22Rv1 (cell line): ENCODE data around the gene HNRNPL.
"Not testable (repeated sequence)": the region's sequence is repeated elsewhere in the genome, so short reads cannot be mapped to it uniquely, and the experiment has no call there.

Experiments used
- H3K27ac ChIP-seq: fragments of 450-650 bp; 2 replicates; pipeline ENCODE4 v1.5.1; 2017
- CTCF ChIP-seq: fragments of 450-650 bp; IDR thresholded peaks from 2 replicates; pipeline ENCODE4 v1.5.1; 2017; ENCODE audit warnings: mild to moderate bottlenecking
- ZFX ChIP-seq: fragments of 450-650 bp; IDR thresholded peaks from 2 replicates; pipeline ENCODE4 v1.6.1; 2017; ENCODE audit warnings: antibody characterized with exemption, borderline replicate concordance

The HNRNPL gene

DNA sequence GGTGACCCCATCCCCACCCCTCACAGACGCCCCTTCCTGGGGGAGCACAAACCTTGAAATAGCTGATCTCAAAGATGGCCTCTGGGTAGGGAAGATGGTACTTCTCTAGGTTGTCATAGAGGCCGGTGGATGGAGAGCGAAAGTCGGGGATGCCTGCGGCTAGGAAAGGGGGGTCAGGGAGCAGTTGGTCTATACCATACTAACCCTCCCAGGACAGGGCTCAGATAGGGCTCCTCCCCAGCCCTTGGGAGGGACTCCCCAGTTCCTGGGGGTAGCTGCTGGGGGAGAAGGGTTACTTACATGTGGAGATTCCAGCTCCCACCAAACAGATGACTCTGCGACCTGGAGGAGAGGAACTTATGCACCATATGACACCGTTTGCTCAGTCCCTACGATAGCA, 40.0 kb upstream of the HNRNPL start:
- TF ChIP-seq ZFX, result no peak
- TF ChIP-seq CTCF, result no peak
- no peak overlapping the region for H3K27ac ChIP-seq

DNA sequence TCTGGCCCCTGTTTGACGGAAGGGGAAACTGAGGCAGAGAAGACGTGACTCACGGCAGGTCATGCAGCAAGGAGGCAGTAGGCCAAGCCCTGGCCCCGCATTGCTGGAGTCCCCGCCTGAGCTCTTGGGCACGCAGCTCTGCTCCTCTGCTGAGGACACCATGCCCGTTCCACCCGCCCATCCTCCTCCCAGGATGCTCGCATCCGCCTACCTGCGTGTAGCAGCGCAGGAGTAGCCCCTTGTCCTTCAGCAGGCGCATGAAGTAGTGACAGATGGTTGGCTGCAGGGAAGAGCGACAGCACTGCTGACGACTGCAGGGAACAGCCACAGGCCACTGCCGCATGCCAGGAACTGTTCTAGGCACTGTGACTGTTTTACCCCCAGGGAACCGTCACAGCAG, 39.1 kb upstream of the HNRNPL start:
- no peak for TF ChIP-seq ZFX
- TF ChIP-seq CTCF, result no peak
- no peak overlapping the region for H3K27ac ChIP-seq

- H3K27ac ChIP-seq, result not testable (repeated sequence)
These were observed 34.9 kb upstream of the HNRNPL start for GRCh38 chr19:38884691-38885090.

GRCh38 chr19:38883286-38883685, 33.5 kb upstream of the HNRNPL start:
- H3K27ac ChIP-seq, result no peak overlapping the region
- no peak for TF ChIP-seq CTCF
- no peak for TF ChIP-seq ZFX

- no peak overlapping the region for H3K27ac ChIP-seq
- TF ChIP-seq CTCF, result no peak
- TF ChIP-seq ZFX, result no peak
These were observed 31.3 kb upstream of the HNRNPL start for GRCh38 chr19:38880882-38881609.

DNA sequence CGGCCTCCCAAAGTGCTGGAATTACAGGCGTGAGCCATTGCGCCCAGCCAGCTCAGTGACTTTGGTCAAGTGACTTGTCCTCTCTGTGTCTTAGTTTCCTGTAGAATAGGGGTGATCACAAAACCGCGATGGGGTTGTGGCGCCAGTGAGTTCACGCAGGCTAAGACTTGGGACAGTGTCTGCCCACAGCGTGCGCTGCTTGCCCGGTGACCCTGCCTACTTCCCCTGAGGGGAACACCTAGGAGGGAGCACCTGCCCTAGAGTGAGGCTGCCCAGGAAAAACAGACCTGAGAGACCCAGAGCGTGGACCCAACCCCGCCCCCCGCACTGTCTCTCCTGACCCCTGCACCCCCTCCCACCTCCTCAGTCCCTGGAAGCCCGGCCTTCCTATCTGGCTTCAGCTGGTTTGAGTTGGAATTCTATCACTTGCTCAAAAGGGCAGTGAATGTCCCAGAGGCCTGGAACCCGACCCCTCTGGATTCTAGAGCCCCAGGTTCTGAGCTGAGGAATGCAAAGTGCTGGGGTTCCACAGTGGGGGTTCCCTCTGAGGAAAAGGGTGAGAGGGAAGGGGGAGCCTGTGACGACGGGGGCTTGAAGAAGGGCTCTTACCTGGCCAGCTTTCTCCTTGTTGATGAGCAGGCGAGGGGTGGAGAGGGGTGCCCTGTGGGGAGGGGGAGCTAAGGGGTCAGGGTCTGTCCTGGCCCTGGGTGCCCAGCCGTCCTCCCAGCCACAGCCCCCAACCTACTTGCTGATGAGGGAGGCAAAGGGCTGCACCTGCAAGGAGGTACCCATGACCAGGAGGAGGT, 30.5 kb upstream of the HNRNPL start:
- H3K27ac ChIP-seq, result no peak overlapping the region
- TF ChIP-seq ZFX (no peak), CTCF (no peak)

DNA sequence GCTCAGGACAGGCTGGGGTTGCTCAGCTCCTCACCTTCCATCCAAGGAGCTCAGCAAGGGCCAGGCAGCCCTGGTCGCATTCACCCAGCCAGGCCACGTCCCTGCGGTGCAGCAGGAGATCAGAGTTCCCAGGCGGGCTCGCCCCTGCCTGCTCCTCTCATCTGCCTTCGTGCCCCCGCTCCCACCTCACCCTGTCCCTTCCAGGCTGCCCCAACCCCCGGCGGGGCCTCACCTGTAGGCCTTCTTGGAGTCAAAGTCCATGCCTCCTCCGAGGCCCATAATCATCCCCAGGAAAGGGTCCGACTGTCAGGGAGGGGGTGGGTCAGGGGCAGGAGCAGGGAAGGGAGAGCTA, 29.6 kb upstream of the HNRNPL start:
- TF ChIP-seq ZFX, result no peak
- TF ChIP-seq CTCF, result no peak
- H3K27ac ChIP-seq, result no peak overlapping the region
